Astrocyte (in vitro differentiated cells and primary cell): ENCODE results near the gene COQ8A.

Experiments used
- CTCF ChIP-seq: IDR thresholded peaks from 2 replicates; pipeline ENCODE4 v1.5.1; 2011; ENCODE audit warnings: low read depth, mild to moderate bottlenecking, inconsistent platforms, low read length, moderate library complexity; ENCODE audit not compliant: insufficient read depth
- EZH2 ChIP-seq: IDR thresholded peaks from 2 replicates; pipeline ENCODE4 v1.6.1; 2012; ENCODE audit warnings: mild to moderate bottlenecking, low read length, inconsistent platforms; ENCODE audit not compliant: insufficient read depth

- TF ChIP-seq CTCF (no peak), EZH2 (no peak)
These were observed 20.5 kb upstream of the COQ8A start for GRCh38 chr1:226919587-226919986.
